ENCODE data around the gene PA2G4. TPM values are rescaled to one million over a fixed set of nuclear protein-coding genes. Genes with fewer than 3 reads are reported as not detected.

Gene PA2G4
- total RNA-seq, 1 donor from 2014 or later = 69.7 TPM

DNA sequence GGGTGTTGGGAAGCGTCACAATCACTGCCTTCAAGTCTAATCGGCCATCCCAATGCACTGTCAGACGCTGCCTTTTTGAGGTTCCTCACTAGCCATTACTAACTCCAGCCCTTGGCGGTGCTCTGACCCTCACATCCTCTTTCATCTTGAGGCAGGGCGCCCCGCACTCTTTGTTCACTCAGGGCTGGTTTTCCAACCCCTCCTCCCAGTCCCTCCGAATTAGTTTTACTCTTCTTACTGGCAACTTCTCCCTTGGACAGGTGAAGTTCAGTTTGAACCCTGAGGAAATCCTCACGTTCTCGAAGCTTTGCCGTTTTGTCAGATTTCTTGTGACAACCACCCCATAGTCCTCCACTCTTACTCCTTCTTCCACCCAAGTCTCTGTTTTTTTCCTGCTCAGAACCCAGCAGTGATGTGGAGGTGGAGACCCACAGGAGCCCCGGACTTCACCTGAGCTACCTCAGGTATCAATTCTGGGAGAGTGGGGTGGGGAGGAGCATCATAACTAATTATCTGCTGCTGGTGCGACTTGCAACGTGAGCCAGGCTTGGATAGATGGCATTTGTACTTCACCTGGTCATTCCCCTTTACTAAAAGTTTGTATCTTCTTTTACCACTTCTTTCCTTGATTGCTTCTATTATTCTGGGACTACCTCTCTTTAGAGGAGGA lies 14.5 kb downstream of the PA2G4 start:
- intact Hi-C loops (cut with DNase I) = loop anchor here (1.0 to 5.0 kb wide), 6 partner anchors 38 to 377 kb away; partner anchors contain the start of genes CS, GDF11, MYL6 and NABP2
- DNase-seq (ENCODE audit: missing footprints) = no peak
- no peak for ATAC-seq

- intact Hi-C loops (cut with DNase I) = loop anchor here (1.0 to 5.0 kb wide), 6 partner anchors 38 to 377 kb away; partner anchors contain the start of genes CS, GDF11, MYL6 and NABP2
- DNase-seq (ENCODE audit: missing footprints) = no peak
- peak; percentile 52 for ATAC-seq
Measured at GRCh38 chr12:56119361-56119796, 15.0 kb downstream of the PA2G4 start.

DNA sequence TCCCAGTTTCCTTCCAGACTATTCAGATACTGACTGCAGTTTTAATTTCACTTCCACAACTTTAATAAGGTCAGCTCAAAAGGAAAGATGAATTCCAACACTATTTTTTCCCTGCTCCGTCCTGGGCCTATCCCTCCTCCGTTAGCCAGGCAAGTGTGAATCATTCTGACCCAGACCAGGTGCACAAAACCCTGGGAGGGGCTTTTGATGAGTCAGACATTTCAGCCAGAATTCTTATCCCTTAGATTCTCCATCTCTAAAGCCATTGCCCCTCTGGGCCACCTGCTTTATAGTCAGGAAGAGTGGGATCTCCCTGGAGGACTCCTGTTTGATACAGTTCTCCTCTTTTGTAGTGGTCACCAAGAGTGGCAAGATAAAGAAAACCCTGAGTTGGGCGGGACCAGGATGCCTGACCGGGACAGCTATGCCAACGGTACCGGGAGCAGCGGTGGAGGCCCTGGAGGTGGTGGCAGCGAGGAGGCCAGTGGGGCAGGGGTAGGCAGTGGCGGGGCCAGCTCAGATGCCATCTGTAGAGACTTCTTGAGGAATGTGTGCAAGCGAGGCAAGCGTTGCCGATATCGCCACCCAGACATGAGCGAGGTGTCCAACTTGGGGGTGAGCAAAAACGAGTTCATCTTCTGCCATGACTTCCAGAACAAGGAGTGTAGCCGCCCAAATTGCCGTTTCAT lies 15.9 kb downstream of the PA2G4 start:
- ATAC-seq (no peak), DNase-seq (ENCODE audit: missing footprints) (no peak)
- intact Hi-C loops (cut with DNase I) = no loop called here

DNA sequence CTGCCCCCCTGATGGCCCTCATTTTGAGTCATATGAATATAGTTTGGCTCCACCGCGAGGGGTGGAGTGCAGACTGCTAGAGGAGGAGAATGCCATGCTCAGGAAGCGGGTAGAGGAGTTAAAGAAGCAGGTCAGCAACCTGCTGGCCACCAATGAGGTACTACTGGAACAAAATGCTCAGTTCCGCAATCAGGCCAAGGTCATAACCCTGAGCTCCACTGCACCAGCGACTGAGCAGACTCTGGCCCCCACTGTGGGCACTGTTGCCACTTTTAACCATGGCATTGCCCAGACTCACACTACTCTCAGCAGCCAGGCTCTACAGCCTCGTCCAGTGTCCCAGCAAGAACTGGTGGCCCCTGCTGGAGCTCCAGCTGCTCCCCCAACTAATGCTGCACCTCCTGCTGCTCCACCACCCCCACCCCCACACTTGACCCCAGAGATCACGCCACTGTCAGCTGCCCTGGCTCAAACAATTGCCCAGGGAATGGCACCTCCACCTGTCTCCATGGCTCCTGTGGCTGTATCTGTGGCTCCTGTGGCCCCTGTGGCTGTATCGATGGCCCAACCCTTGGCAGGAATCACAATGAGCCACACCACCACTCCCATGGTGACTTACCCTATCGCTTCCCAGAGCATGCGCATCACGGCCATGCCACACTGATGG lies 17.0 kb downstream of the PA2G4 start:
- intact Hi-C loops (cut with DNase I) = no loop called here
- ATAC-seq = no peak
- DNase-seq (ENCODE audit: missing footprints) = no peak

GRCh38 chr12:56122637-56123036 lies 18.3 kb downstream of the PA2G4 start:
- DNase-seq (ENCODE audit: missing footprints) = no peak
- intact Hi-C loops (cut with DNase I) = no loop called here
- ATAC-seq = no peak

GRCh38 chr12:56124133-56124532 lies 19.8 kb downstream of the PA2G4 start:
- intact Hi-C loops (cut with DNase I) = no loop called here
- no peak for ATAC-seq

DNA sequence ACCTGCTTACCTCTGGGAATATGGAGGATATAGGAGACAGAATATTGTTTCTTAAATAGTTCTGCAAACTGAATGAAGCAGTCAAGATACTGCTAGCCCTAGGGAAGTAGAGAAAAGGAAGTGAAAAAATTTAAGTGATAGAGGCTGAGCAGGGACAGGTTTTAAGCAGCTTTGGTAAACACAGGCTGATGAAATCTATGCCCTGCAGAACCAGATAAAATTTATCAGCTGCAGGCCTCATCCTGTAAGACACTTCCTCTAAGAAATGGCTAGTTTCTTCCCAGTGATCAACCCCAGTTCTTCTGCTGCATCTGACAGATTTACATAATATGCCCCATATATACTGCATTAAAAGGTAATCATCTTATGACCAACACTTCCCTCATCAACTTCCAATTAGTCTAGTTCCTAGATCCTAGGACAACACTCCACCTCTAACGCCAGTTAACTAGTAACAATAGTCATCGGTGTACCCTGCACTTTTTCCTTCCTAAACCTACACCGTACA lies 22.4 kb downstream of the PA2G4 start:
- intact Hi-C loops (cut with DNase I) = loop anchor here (5.0 kb wide), 1 partner anchor 341 kb away; the partner anchor contains the start of gene SPRYD4
- ATAC-seq = no peak

More at GRCh38 chr12:56124133-56124532, 19.8 kb downstream of the PA2G4 start:
- no peak for DNase-seq (ENCODE audit: missing footprints)

GRCh38 chr12:56127485-56127887 lies 23.1 kb downstream of the PA2G4 start:
- DNase-seq (ENCODE audit: missing footprints) (no peak), ATAC-seq (no peak)
- intact Hi-C loops (cut with DNase I) = loop anchor here (5.0 kb wide), 1 partner anchor 340 kb away; the partner anchor contains the start of gene SPRYD4

More for the DNA sequence above, 22.4 kb downstream of the PA2G4 start:
- no peak for DNase-seq (ENCODE audit: missing footprints)

DNA sequence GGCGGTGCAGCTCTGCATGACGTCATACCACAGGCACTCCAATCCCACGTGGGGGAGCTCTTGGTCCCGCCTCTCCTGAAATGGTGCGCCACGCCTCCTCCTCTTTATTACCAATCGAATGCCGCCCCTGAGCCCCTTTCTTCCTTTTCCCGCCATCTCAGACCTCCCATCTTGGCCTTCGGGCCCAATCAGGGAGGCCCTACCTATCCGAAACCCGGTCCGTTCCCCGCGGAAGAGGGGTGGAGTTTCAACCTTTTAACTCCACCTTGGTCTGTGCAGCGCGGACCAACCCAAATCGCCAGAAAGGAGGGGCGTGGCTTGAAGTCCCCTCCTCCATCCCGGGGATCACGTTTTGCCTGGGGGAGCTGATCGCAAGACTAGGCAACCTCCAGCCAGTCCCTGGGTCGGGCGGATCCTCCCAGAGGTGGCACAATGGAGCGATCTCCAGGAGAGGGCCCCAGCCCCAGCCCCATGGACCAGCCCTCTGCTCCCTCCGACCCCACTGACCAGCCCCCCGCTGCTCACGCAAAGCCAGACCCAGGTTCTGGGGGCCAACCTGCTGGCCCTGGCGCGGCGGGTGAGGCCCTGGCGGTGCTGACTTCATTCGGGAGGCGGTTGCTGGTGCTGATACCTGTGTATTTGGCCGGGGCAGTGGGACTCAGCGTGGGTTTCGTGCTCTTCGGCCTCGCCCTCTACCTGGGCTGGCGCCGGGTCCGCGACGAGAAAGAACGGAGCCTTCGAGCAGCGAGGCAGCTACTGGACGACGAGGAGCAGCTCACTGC lies 23.7 kb downstream of the PA2G4 start, which contains the start of gene ESYT1:
TSS of gene ESYT1 (plus strand) at position 380 of the 782 bp plus-strand sequence. CDS start at position 433, 53 bp downstream.
- intact Hi-C loops (cut with DNase I) = loop anchor here (1.0 to 5.0 kb wide), 2 partner anchors 30 to 339 kb away; partner anchors contain the start of genes MYL6 and SPRYD4
- DNase-seq (ENCODE audit: missing footprints) = peak; percentile 99
- peak; percentile 97 for ATAC-seq

DNA sequence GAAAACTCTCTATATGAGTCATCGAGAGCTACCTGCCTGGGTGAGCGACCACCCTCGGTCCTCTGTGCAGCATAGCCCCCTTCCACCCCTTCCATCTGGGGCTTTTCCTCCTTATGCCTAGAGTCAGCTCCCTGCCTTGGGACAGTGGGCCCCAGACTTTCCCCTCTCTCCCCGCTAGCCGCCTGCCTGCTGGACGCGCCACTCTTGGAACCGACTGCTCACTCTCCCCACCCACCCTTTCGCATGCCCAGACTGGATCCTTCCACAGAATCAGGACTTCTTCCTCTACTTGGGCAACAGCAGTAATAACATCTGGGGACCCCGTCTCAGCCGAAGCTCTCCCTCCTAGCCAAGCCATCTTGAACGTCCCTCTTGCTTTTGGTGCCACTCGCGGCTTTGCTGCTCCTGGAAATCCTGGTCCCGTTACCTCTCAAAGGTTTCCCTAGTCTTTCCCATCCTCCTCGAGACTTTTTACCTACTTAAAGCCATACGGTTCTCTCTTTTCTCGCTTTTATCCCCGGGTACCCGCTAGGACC lies 24.4 kb downstream of the PA2G4 start:
- DNase-seq (ENCODE audit: missing footprints) (no peak), ATAC-seq (no peak)
- intact Hi-C loops (cut with DNase I) = loop anchor here (1.0 to 5.0 kb wide), 2 partner anchors 30 to 339 kb away; partner anchors contain the start of genes MYL6 and SPRYD4

DNA sequence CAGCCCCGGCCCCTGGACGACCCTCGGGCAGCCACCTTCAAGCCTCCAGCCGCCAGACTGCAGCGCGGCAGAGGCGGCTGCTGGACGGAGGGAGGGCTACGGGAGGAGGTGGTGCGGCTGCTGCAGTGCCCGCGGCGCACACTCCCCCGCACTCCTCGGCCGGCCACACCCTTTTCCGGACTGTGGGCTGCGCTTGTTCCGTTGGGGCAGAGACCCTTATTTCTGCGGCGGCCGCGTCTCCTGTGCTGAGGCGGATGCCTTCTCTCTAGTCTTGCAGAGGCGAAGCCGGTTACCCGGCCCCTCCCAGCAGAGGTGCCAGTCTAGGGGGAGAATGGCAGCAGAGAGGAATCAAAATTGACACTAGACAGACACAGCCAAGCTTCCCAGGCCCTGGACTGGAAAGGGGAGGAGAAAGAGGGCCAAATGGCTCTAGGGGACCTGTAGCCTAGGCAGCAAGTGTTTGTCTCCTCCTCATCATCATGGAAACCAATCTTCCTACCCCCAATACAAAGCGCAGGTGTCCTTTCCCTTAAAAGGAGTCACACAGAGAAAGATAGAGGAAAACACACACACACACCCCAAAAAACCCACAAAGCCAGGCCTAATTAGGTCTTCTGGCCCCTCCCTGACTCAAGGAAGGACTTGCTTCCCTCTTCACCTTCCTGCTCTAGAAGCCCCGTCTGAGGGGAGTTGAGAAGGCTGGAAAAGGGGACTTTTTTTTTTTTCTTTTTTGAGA lies 25.0 kb downstream of the PA2G4 start:
- ATAC-seq = peak; percentile 38
- intact Hi-C loops (cut with DNase I) = loop anchor here (5.0 kb wide), 1 partner anchor 338 kb away; the partner anchor contains the start of gene SPRYD4

DNA sequence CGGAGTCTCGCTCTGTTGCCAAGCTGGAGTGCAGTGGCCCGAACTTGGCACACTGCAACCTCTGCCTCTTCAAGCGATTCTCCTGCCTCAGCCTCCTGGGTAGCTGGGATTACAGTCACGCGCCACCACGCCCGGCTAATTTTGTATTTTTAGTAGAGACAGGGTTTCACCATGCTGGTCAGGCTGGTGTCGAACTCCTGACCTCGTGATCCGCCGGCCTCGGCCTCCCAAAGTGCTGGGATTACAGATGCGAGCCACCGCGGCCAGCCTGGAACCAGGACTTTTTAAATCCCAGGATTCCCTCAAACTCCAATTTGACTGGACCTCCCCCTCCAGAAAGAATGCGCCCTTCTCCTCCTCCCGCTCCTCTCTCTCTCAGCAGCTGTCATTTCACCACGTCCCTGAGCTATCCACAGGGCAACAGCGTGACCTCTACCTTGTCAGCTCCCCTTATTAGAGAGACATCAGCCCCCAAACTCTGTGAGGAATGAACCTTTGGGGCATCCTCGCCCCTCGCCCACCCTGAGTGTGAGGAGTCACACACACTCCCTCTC lies 25.7 kb downstream of the PA2G4 start:
- DNase-seq (ENCODE audit: missing footprints) = no peak
- ATAC-seq = no peak
- intact Hi-C loops (cut with DNase I) = loop anchor here (5.0 kb wide), 1 partner anchor 337 kb away; the partner anchor contains the start of gene SPRYD4

More for the DNA sequence above, 25.0 kb downstream of the PA2G4 start:
- peak; percentile 85 for DNase-seq (ENCODE audit: missing footprints)

DNA sequence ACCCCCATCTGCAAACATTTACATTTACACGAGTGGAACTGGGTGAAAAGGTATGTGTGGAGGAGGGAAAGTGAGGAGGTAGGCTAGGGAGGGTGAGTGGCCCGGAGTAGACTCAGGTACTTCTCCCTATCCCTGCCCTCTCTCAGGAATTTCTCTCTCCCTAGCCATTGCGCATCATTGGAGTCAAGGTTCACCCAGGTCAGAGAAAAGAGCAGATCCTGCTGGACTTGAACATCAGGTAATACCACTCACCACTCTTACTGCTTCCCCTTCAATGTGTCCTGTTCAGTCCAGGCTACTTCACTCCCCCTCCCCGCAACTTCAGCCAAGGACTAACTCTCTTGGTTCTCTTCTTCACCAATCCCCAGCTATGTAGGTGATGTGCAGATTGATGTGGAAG lies 26.5 kb downstream of the PA2G4 start:
- DNase-seq (ENCODE audit: missing footprints) = no peak
- intact Hi-C loops (cut with DNase I) = no loop called here
- no peak for ATAC-seq

- DNase-seq (ENCODE audit: missing footprints) (no peak), ATAC-seq (no peak)
- intact Hi-C loops (cut with DNase I) = no loop called here
Measured at GRCh38 chr12:56134897-56135296, 30.5 kb downstream of the PA2G4 start.

DNA sequence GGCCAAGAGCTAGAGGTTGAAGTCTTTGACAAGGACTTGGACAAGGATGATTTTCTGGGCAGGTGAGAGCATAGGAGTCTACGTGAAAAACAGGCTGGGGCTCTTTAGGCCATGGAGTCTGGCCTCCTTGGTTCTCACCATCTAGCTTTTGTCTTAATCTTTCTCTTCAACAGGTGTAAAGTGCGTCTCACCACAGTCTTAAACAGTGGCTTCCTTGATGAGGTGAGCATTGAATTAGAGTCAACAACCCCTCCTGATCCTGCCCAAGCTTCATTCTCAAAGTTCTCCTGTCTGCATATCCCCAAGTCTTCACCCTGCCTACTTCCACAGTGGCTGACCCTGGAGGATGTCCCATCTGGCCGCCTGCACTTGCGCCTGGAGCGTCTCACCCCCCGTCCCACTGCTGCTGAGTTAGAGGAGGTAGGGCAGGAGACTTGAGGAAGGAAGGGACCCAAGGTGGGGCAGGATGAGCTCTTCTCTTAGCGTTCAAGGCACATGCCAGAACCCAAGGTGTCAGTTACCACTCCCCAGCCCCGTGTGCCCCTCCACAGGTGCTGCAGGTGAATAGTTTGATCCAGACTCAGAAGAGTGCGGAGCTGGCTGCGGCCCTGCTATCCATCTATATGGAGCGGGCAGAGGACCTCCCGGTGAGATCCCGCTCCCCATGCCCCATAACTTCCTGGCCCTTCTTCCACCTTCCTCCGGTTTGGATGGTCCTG lies 33.7 kb downstream of the PA2G4 start:
- intact Hi-C loops (cut with DNase I) = no loop called here
- ATAC-seq (no peak), DNase-seq (ENCODE audit: missing footprints) (no peak)

Data from Right ventricle myocardium inferior (tissue), 1 donor.